Measurements from ENCODE around the gene WASL.

The WASL gene

GRCh38 chr7:123673752-123674398 lies 74.9 kb downstream of the WASL start:
- Histone ChIP-seq H3K4me3 (ENCODE audit: low read depth, low read length) (no peak overlapping the region), H4K91ac (ENCODE audit: low read depth, low read length) (peak overlapping the region; percentile 11), H3K9ac (ENCODE audit: low read length) (no peak overlapping the region), H3K9me3 (ENCODE audit: insufficient read depth, low read depth, low read length) (peaks cover 1% of the 10 kb centered on the region), H3K27ac (ENCODE audit: low read depth, low read length) (no peak overlapping the region), H2AK5ac (ENCODE audit: low read length) (no peak overlapping the region), H2BK12ac (ENCODE audit: low read length) (peak overlapping the region; percentile 24), H3K79me2 (ENCODE audit: control insufficient read depth, insufficient read depth, low read length, poor library complexity) (no peaks in the 10 kb centered on the region), H3K4ac (ENCODE audit: low read depth, low read length) (no peak overlapping the region), H2BK5ac (ENCODE audit: low read depth, low read length, poor library complexity) (no peak overlapping the region), H2AFZ (ENCODE audit: insufficient read depth, low read length, poor library complexity) (no peak overlapping the region), H4K8ac (ENCODE audit: low read depth, low read length) (no peak overlapping the region), H2BK120ac (ENCODE audit: insufficient read depth, low read length, poor library complexity) (peak overlapping the region; percentile 37), H3K4me2 (ENCODE audit: low read length) (no peak overlapping the region), H3K14ac (ENCODE audit: low read length) (no peak overlapping the region), H3K23ac (ENCODE audit: low read length) (no peak overlapping the region), H3K79me1 (ENCODE audit: low read length) (peaks cover 2% of the 10 kb centered on the region), H3K4me1 (ENCODE audit: control insufficient read depth in 1 of 2, insufficient read depth in 2 of 2, low read length in 2 of 2) (peaks cover 3 to 5% of the 10 kb centered on the region in 2 experiments), H3K27me3 (ENCODE audit: insufficient read depth, low read length) (no peaks in the 10 kb centered on the region), H3K36me3 (ENCODE audit: control insufficient read depth in 1 of 2, insufficient read depth in 2 of 2, low read length in 2 of 2) (no peaks in the 10 kb centered on the region), H4K12ac (ENCODE audit: low read depth, low read length) (no peak overlapping the region), H3K18ac (ENCODE audit: low read length) (peak overlapping the region; percentile 18)
- WGBS (ENCODE audit: extremely low coverage, insufficient coverage, insufficient read length), result no CpG with 5 or more reads among the region's 3 CpGs
- DNase-seq, result no peak

GRCh38 chr7:123673137-123673732 lies 75.6 kb downstream of the WASL start:
- peaks cover 3 to 5% of the 10 kb centered on the region in 2 experiments for H3K4me1 ChIP-seq (ENCODE audit: control insufficient read depth in 1 of 2, insufficient read depth in 2 of 2, low read length in 2 of 2)
- no peaks in the 10 kb centered on the region for H3K36me3 ChIP-seq (ENCODE audit: control insufficient read depth in 1 of 2, insufficient read depth in 2 of 2, low read length in 2 of 2)
- no peak overlapping the region for H2BK12ac ChIP-seq (ENCODE audit: low read length)
- no peak overlapping the region for H2BK5ac ChIP-seq (ENCODE audit: low read depth, low read length, poor library complexity)
- H3K4me2 ChIP-seq (ENCODE audit: low read length), result no peak overlapping the region
- WGBS (ENCODE audit: extremely low coverage, insufficient coverage, insufficient read length), result no CpG with 5 or more reads among the region's 5 CpGs
- no peak overlapping the region for H2AFZ ChIP-seq (ENCODE audit: insufficient read depth, low read length, poor library complexity)
- H4K91ac ChIP-seq (ENCODE audit: low read depth, low read length), result no peak overlapping the region
- DNase-seq, result no peak
- peaks cover 2% of the 10 kb centered on the region for H3K79me1 ChIP-seq (ENCODE audit: low read length)
- no peak overlapping the region for H3K4ac ChIP-seq (ENCODE audit: low read depth, low read length)
- H3K79me2 ChIP-seq (ENCODE audit: control insufficient read depth, insufficient read depth, low read length, poor library complexity), result no peaks in the 10 kb centered on the region
- no peak overlapping the region for H4K8ac ChIP-seq (ENCODE audit: low read depth, low read length)
- H2BK120ac ChIP-seq (ENCODE audit: insufficient read depth, low read length, poor library complexity), result no peak overlapping the region
- no peak overlapping the region for H4K12ac ChIP-seq (ENCODE audit: low read depth, low read length)
- no peak overlapping the region for H3K27ac ChIP-seq (ENCODE audit: low read depth, low read length)
- no peak overlapping the region for H2AK5ac ChIP-seq (ENCODE audit: low read length)
- no peak overlapping the region for H3K9ac ChIP-seq (ENCODE audit: low read length)
- H3K23ac ChIP-seq (ENCODE audit: low read length), result no peak overlapping the region
- H3K18ac ChIP-seq (ENCODE audit: low read length), result no peak overlapping the region
- H3K4me3 ChIP-seq (ENCODE audit: low read depth, low read length), result no peak overlapping the region
- H3K27me3 ChIP-seq (ENCODE audit: insufficient read depth, low read length), result no peaks in the 10 kb centered on the region
- H3K9me3 ChIP-seq (ENCODE audit: insufficient read depth, low read depth, low read length), result peaks cover 1% of the 10 kb centered on the region
- no peak overlapping the region for H3K14ac ChIP-seq (ENCODE audit: low read length)

GRCh38 chr7:123669485-123669884 lies 79.3 kb downstream of the WASL start:
- H2BK12ac ChIP-seq (ENCODE audit: low read length), result peak overlapping the region; percentile 6
- H3K27me3 ChIP-seq (ENCODE audit: insufficient read depth, low read length), result no peaks in the 10 kb centered on the region
- H3K27ac ChIP-seq (ENCODE audit: low read depth, low read length), result no peak overlapping the region
- no peak overlapping the region for H3K4me3 ChIP-seq (ENCODE audit: low read depth, low read length)
- peaks cover 2% of the 10 kb centered on the region for H3K79me1 ChIP-seq (ENCODE audit: low read length)
- no peak overlapping the region for H3K18ac ChIP-seq (ENCODE audit: low read length)
- H2BK5ac ChIP-seq (ENCODE audit: low read depth, low read length, poor library complexity), result no peak overlapping the region
- H3K9me3 ChIP-seq (ENCODE audit: insufficient read depth, low read depth, low read length), result peaks cover 1% of the 10 kb centered on the region
- H3K9ac ChIP-seq (ENCODE audit: low read length), result no peak overlapping the region
- no peak overlapping the region for H4K12ac ChIP-seq (ENCODE audit: low read depth, low read length)
- H3K79me2 ChIP-seq (ENCODE audit: control insufficient read depth, insufficient read depth, low read length, poor library complexity), result no peaks in the 10 kb centered on the region
- H2BK120ac ChIP-seq (ENCODE audit: insufficient read depth, low read length, poor library complexity), result no peak overlapping the region
- no peak overlapping the region for H2AK5ac ChIP-seq (ENCODE audit: low read length)
- no peak overlapping the region for H4K91ac ChIP-seq (ENCODE audit: low read depth, low read length)
- peak in 1 of 2 donors; percentile 40 for DNase-seq
- WGBS (ENCODE audit: extremely low coverage, insufficient coverage, insufficient read length), result 100% methylated on average over 2 of the region's 7 CpGs
- no peak overlapping the region for H4K8ac ChIP-seq (ENCODE audit: low read depth, low read length)
- no peak overlapping the region for H3K23ac ChIP-seq (ENCODE audit: low read length)
- H3K4me2 ChIP-seq (ENCODE audit: low read length), result no peak overlapping the region
- H2AFZ ChIP-seq (ENCODE audit: insufficient read depth, low read length, poor library complexity), result no peak overlapping the region
- no peak overlapping the region for H3K4ac ChIP-seq (ENCODE audit: low read depth, low read length)
- H3K14ac ChIP-seq (ENCODE audit: low read length), result no peak overlapping the region
- H3K36me3 ChIP-seq (ENCODE audit: control insufficient read depth in 1 of 2, insufficient read depth in 2 of 2, low read length in 2 of 2), result no peaks in the 10 kb centered on the region
- H3K4me1 ChIP-seq (ENCODE audit: control insufficient read depth in 1 of 2, insufficient read depth in 2 of 2, low read length in 2 of 2), result peaks cover 3 to 6% of the 10 kb centered on the region in 2 experiments

GRCh38 chr7:123666492-123666891 lies 82.3 kb downstream of the WASL start:
- no peak overlapping the region for H3K23ac ChIP-seq (ENCODE audit: low read length)
- peaks cover 2% of the 10 kb centered on the region for H3K79me1 ChIP-seq (ENCODE audit: low read length)
- H3K27me3 ChIP-seq (ENCODE audit: insufficient read depth, low read length), result no peaks in the 10 kb centered on the region
- no peak overlapping the region for H2AFZ ChIP-seq (ENCODE audit: insufficient read depth, low read length, poor library complexity)
- H2BK120ac ChIP-seq (ENCODE audit: insufficient read depth, low read length, poor library complexity), result no peak overlapping the region
- no CpG with 5 or more reads among the region's 1 CpG for WGBS (ENCODE audit: extremely low coverage, insufficient coverage, insufficient read length)
- no peak overlapping the region for H2BK12ac ChIP-seq (ENCODE audit: low read length)
- H3K4me3 ChIP-seq (ENCODE audit: low read depth, low read length), result no peak overlapping the region
- no peak overlapping the region for H2AK5ac ChIP-seq (ENCODE audit: low read length)
- no peak overlapping the region for H3K4me2 ChIP-seq (ENCODE audit: low read length)
- H2BK5ac ChIP-seq (ENCODE audit: low read depth, low read length, poor library complexity), result no peak overlapping the region
- no peak overlapping the region for H3K18ac ChIP-seq (ENCODE audit: low read length)
- DNase-seq, result no peak
- H3K9me3 ChIP-seq (ENCODE audit: insufficient read depth, low read depth, low read length), result no peaks in the 10 kb centered on the region
- peaks cover 0 to 4% of the 10 kb centered on the region in 2 experiments for H3K4me1 ChIP-seq (ENCODE audit: control insufficient read depth in 1 of 2, insufficient read depth in 2 of 2, low read length in 2 of 2)
- no peak overlapping the region for H3K14ac ChIP-seq (ENCODE audit: low read length)
- no peaks in the 10 kb centered on the region for H3K79me2 ChIP-seq (ENCODE audit: control insufficient read depth, insufficient read depth, low read length, poor library complexity)
- H4K91ac ChIP-seq (ENCODE audit: low read depth, low read length), result no peak overlapping the region
- H3K4ac ChIP-seq (ENCODE audit: low read depth, low read length), result no peak overlapping the region
- H3K36me3 ChIP-seq (ENCODE audit: control insufficient read depth in 1 of 2, insufficient read depth in 2 of 2, low read length in 2 of 2), result peaks cover 0 to 2% of the 10 kb centered on the region in 2 experiments
- H3K9ac ChIP-seq (ENCODE audit: low read length), result no peak overlapping the region
- H4K12ac ChIP-seq (ENCODE audit: low read depth, low read length), result no peak overlapping the region
- no peak overlapping the region for H4K8ac ChIP-seq (ENCODE audit: low read depth, low read length)
- H3K27ac ChIP-seq (ENCODE audit: low read depth, low read length), result no peak overlapping the region
